Measurements from ENCODE around the gene NMT1.

DNA sequence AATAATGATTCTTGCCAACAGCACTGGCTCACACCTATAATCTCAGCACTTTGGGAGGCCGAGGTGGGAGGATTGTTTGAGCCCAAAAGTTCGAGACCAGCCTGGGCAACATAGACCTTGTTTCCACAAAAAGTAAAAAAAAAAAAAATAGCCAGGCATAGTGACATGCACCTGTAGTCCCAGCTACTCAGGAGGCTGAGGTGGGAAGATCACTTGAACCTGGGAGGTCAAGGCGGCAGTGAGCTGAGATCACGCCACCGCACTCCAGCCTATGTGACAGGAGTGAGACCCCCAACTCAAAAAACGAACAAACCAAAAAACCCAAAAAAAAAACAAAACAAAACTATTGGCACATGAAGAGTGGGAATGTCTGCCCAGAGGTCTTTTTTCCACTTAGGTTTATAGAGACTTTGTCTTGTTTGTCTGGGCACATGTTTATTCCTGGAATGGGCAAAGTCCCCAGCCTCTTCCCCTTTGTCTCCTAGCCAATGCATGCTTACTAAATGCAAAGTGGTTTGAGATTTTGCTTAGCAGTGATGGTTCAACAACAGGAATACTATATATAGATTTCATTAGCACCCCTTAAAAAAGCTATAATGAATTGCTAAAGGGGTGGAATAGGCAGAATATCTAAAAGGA is 25.9 kb downstream of the NMT1 start:
- TF ChIP-seq EZH2phosphoT487 (IDR thresholded peaks at IDR 0.05; ENCODE audit: borderline replicate concordance) (no peak), POLR2AphosphoS5 (IDR thresholded peaks at IDR 0.05; ENCODE audit: low read depth, low read length) (no peak), SIN3A (IDR thresholded peaks at IDR 0.05; ENCODE audit: low read depth) (no peak), SRF (IDR thresholded peaks at IDR 0.05; ENCODE audit: low read depth) (no peak), YY1 (IDR thresholded peaks at IDR 0.05; ENCODE audit: extremely low read depth, insufficient replicate concordance, low read depth, low read length) (no peak)
- TF ChIP-seq, protein P1, sequence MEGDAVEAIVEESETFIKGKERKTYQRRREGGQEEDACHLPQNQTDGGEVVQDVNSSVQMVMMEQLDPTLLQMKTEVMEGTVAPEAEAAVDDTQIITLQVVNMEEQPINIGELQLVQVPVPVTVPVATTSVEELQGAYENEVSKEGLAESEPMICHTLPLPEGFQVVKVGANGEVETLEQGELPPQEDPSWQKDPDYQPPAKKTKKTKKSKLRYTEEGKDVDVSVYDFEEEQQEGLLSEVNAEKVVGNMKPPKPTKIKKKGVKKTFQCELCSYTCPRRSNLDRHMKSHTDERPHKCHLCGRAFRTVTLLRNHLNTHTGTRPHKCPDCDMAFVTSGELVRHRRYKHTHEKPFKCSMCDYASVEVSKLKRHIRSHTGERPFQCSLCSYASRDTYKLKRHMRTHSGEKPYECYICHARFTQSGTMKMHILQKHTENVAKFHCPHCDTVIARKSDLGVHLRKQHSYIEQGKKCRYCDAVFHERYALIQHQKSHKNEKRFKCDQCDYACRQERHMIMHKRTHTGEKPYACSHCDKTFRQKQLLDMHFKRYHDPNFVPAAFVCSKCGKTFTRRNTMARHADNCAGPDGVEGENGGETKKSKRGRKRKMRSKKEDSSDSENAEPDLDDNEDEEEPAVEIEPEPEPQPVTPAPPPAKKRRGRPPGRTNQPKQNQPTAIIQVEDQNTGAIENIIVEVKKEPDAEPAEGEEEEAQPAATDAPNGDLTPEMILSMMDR (IDR thresholded peaks at IDR 0.05 in 2 of 3, conservative IDR thresholded peaks at IDR 0.05 in 1 of 3; ENCODE audit: borderline replicate concordance in 1 of 3, insufficient read depth in 1 of 3, low read depth in 2 of 3, low read length in 2 of 3) = no peak

All from HCT116 (cell line).